Pulmonary artery endothelial cell (primary cell): ENCODE data around the gene FOXL2NB. TPM values are rescaled to one million over a fixed set of nuclear protein-coding genes. Genes with fewer than 3 reads are reported as not detected.

Experiments used
- DNase-seq: peaks from one replicate; pipeline ENCODE4 v3.0.0-alpha.2; 2011; ENCODE audit warnings: low read depth, low spot score
- total RNA-seq: library from RNA; depleted of rRNA; stranded (reverse); fragments of >200 nt; gene quantifications from 2 replicates; pipeline ENCODE4 v1.2.3, GENCODE V29; 2014

Gene FOXL2NB
- total RNA-seq, 1 donor from 2014 or later: not detected

- no peak for DNase-seq
These were observed 1.9 kb upstream of the FOXL2NB start for GRCh38 chr3:138944929-138945708.

- DNase-seq: no peak
These were observed 1.0 kb upstream of the FOXL2NB start for GRCh38 chr3:138945709-138946662.

- no peak for DNase-seq
These were observed 591 bp downstream of the FOXL2NB start for GRCh38 chr3:138947495-138948121.

DNA sequence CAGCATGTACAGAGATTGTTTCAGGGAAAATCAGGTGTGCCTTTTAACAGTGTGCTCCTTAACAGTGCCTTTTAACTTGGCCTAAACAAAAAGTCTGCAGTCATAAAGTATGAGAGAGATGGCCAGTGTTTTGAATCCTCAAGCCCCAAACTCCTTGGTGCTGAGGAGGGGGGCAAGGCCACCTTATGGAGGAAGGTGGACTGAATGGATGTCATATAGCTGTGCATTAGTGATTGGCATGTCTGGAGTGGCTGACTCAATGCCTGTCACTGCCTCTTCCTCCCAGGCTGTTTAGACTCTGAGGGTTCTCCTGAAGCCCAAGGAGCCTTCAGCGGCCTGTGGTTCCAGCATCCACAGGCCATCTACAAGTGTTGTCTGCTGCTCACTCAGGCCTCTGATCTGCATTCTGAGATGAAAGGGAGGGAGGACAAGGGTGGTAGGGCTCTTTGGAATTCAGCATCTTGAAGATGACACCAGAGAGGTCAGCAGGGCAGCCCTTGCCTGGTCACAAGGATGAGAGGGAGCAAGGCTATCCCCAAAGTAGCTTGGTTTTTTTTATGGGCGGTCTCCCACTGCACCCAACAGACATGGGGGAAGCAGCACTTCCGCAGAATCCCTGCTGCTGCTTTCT lies 1.5 kb downstream of the FOXL2NB start:
- DNase-seq: no peak

DNA sequence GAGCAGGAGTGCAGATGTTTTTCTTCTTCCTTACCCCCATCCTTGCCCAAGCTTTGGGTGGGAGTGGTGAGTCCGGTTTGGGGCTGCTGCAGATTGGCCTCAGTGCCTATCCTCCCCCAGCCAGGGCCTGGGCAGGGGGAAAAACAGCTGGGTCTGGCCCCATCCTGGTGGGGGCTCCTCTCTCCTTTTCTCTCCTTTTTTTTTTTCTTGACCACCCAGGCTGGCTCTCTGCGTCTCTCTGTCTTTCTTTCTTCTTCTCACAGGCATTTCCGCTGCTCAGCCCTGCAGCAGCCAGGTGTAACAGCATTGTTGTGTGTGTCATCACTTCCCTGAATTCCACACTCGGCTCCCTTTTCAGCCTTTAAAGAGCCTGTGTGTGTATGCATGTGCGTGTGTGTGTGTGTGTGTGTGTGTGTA lies 2.0 kb downstream of the FOXL2NB start:
- DNase-seq: no peak

GRCh38 chr3:138949445-138950005 lies 2.5 kb downstream of the FOXL2NB start:
- no peak for DNase-seq

- DNase-seq: no peak
These were observed 3.1 kb downstream of the FOXL2NB start for GRCh38 chr3:138950006-138950644.

- no peak for DNase-seq
These were observed 3.7 kb downstream of the FOXL2NB start for GRCh38 chr3:138950701-138951100.

DNA sequence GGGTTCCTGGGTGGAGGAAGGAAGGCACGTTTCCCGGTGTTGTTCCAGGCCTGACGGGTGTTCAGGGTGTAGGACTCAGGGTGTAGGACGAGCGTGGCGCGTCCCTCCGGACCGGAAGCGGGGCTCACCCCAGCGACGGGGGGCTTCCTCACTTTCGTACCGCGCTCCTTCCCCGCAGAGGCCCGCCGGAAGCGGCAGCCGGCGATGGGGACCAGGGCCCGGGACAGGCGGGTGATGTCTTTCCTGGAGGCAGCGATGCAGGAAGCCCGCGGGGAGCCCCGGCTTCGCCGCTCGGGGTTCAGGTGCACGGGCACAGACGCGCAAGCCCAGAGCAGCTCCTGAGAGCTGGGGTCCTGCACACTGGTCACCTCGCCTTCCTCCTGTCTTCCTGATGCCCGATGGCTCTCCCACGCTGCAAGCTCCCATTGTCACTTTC lies 13.4 kb downstream of the FOXL2NB start:
- DNase-seq: no peak

DNA sequence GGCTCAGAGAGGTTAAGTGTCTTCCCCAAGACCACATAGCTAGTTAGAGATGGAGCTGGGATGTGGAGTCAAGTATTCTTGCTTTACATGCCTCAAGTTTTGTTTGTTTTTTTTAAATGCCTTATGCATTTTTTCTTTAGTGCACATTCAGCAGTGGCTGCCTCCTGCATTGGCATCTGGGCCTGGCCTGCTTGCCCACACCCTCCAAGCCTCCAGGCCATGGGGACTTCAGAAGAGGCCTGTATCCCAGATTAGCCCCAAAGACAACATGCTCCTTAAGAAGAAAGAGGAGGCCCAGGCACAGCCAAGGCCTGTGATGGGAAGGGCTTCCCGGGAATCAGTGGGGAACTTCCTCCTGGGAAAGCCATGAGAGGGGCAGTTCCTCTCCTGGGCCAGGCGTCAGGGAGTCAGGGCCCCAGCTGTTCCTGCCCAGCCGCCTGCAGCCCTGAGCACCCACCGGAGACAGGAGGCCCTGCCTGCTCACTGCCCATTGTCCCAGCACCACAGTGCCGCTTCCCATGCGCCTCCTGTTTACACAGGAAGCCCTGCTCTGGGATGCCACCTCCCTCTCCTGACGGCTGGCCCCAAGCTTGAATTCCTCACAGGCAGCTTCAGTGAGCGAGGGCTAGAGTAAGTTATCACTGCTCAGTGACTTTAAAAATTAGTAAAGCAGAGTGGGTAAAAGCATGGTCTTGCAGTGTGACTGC lies 16.0 kb downstream of the FOXL2NB start:
- DNase-seq: no peak

DNA sequence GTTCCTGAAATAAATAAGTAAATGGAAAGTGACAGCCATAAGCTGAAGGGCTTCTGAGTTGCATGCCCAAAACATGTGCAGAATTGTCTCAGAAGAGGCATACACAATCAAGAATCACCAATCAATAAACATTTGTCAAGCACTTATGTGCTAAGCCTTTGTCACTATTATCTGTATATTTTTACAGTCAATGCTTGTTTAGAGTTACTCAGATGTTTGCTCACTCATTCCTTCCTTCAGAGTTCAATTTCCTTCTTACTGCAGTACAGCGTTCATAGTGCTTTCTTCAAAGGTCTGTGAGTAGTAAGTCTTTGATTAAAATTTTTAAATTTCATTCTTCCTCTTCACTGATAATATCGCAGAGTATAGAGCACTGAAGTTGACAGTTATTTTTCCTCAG lies 17.2 kb downstream of the FOXL2NB start:
- DNase-seq: no peak

- no peak for DNase-seq
These were observed 17.9 kb downstream of the FOXL2NB start for GRCh38 chr3:138964923-138965322.

- no peak for DNase-seq
These were observed 24.8 kb downstream of the FOXL2NB start for GRCh38 chr3:138971766-138972320.

DNA sequence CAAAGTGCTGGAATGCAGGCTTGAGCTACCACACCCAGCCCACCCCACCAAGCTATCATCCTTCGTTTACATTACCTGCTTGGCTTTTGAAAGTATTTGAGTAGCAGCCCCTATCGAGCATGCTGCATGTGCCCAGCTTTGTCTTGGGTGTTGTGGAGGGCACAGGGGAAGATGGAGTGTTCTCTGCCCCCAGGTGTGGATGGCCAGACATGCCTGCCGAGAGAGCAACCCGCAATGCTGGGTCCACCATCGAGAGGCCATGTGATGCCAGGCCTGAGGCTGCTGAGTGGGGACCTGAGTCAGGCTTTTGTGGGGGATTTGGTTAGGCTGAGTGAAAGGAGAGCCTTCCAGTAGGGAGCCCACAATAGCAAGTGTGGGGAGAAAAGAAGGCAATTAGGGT lies 25.9 kb downstream of the FOXL2NB start:
- DNase-seq: no peak

GRCh38 chr3:138974462-138974861 lies 27.4 kb downstream of the FOXL2NB start:
- no peak for DNase-seq

DNA sequence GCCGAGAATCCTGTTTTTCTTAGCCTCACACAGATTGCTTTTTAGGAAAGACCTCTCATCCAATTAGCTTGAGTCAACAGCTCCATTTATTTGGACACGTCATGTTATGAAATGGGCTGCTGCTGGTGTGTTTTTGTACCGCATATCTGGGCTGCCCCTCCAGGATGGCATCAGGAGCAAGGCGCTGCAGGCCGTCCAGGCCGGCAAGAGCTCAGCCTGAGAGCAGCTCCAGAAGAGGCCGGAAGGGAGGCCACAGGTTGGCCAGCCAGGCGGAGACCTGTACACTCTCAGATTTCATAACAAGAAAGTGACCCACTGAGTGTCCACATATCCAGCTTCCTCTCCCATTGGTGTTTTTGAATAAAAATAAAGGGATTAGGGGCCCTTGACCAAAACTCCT lies 28.3 kb downstream of the FOXL2NB start:
- no peak for DNase-seq

- no peak for DNase-seq
These were observed 29.0 kb downstream of the FOXL2NB start for GRCh38 chr3:138976047-138976446.

GRCh38 chr3:138984816-138985215 lies 37.8 kb downstream of the FOXL2NB start:
- no peak for DNase-seq

- DNase-seq: no peak
These were observed 38.9 kb downstream of the FOXL2NB start for GRCh38 chr3:138985932-138986331.

- DNase-seq: no peak
These were observed 40.2 kb downstream of the FOXL2NB start for GRCh38 chr3:138987181-138987580.
